HG02938 (cell line): ENCODE results near the gene TMED3.
"Not testable (repeated sequence)": the region's sequence is repeated elsewhere in the genome, so short reads cannot be mapped to it uniquely, and the experiment has no call there.

Experiments used
- ATAC-seq: cut with Tn5 transposase; IDR thresholded peaks from one replicate; pipeline ENCODE4 v1.9.1; 2021; ENCODE audit warnings: mild to moderate bottlenecking, moderate library complexity; ENCODE audit not compliant: unreplicated experiment

The TMED3 gene

DNA sequence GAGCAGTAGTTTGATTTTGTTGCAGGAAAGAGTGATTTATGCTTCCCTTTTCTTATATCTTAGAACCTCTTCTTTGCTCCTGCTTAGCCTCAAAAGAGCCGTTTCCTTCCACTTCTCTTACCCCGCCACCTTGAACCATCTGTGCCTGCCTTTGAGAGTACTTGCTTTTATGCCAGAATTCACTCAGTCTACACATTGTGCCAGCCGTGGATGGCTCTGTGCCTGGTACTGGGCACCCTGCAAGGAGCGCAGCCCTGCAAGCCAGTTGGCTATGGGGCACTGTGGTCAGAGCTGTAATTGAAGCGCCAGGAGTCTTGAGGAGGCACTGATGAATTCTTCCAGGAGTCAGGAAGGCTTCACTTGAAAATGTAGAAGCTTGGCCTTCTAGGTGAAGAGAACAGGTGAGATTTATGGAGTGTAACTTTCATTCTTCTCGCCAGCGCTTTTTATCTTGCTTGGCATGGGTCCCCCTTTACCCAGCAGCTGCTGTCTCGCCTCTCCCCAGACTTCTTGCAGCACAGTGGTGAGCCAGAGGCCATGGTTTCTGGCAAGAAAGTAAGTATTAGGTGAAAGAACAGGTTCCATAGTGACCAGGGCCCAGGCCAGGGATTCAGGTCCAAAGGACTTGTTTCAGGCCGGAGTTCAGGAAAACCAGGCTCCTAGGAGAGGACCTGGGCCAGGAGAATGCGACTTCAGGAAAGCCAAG, 4.9 kb downstream of the TMED3 start:
- ATAC-seq, result no peak

DNA sequence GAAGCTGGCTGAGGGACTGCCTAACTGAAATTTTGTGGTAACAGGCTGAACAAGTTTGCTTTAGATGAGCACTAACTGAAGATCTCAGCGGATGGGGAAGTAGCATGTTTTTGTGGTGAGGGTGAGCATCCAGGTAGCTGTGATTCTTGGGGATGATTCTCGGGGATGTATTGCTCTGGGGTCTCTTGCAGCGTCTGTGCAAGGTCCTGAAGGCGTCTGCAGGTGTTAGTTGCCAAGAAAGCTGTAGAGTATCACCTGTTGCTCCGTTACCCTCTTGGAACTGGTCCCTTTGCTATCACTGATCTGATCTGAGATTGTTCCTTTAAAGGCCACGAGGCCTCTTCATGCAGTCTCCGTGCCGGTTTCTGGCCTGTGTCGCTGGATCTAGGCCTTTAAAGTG, 6.0 kb downstream of the TMED3 start:
- no peak for ATAC-seq

GRCh38 chr15:79319973-79320372, 9.1 kb downstream of the TMED3 start:
- ATAC-seq, result not testable (repeated sequence)

DNA sequence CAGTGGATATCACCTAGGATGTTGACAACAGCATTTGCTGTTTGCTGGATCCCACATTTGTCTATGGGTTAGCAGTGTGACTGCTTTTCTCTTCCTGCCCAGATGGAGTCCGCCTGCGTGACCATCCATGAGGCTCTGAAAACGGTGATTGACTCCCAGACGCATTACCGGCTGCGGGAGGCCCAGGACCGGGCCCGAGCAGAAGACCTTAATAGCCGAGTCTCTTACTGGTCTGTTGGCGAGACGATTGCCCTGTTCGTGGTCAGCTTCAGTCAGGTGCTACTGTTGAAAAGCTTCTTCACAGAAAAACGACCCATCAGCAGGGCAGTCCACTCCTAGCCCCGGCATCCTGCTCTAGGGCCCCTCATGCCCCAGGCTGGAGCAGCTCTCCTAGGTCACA, 11.0 kb downstream of the TMED3 start:
- no peak for ATAC-seq

GRCh38 chr15:79322306-79322705, 11.4 kb downstream of the TMED3 start:
- ATAC-seq, result no peak

DNA sequence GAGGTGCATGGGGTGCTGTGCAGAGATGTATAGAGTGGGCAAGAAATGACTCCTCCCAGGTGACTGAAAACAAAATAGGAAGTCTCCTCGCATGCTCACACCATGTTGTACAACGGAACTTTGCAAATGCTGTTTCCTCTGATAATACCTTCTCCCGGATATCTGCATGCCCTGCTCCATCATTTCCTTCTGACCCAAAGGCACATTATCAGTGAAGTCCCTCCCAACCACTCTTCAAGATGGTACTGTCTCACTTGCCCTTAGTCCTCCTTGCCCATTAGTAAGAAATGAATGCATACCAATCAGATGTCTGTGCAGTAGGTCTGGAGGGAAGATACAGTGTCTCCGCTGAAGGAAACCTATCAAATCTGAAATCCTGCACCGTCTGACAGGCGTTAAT, 12.0 kb downstream of the TMED3 start:
- no peak for ATAC-seq

GRCh38 chr15:79329171-79329611, 18.3 kb downstream of the TMED3 start:
- ATAC-seq, result no peak

DNA sequence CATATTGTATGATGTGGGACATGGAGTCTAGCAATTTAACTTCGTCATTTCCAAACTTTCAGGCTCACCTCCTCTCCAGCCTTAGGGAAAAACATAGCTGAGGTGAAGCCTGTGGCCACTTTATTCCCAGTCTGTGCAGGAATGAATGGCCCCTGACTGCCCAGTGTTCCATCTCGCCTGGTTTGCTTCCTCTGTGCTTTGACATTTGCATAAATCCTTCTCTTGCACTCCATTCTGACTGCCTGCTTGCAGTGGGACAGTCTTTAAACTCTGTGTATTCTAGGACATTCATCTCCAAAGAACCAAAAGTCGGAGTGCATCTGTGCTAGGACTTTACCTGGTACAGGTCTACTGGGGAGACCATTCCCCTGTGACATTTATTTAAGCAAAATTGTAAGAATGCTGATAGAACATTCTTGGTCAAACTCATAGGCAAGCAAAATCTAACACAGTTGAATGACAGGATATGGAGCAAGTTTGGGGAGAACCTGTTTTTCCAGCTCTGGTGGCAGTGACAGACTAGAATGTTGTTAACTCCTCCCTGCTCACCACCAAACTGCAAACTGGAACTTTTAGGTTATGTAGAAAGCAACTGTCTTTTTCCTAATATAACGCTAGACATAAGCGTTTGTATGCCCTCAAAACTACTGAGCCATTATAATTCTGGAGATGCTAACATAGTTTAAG, 22.1 kb downstream of the TMED3 start:
- ATAC-seq, result no peak

DNA sequence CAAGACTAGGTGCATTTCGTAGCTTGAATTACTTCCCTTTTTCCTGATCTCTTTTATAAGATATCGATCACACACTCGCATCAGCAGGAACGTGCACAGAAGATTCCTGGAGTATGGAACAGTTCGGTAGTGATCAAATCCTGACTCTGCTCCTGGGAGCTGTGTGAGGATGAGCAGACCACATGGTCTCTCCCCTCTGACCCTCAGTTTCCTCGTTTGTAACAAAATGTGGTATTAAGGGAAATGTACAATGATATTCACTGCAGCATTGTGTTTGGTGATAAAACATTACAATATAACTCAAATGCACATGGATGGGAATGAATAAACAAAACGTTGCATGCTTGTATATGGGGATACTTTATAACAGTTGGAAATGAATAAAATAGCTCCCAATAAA, 26.7 kb downstream of the TMED3 start:
- ATAC-seq, result no peak

DNA sequence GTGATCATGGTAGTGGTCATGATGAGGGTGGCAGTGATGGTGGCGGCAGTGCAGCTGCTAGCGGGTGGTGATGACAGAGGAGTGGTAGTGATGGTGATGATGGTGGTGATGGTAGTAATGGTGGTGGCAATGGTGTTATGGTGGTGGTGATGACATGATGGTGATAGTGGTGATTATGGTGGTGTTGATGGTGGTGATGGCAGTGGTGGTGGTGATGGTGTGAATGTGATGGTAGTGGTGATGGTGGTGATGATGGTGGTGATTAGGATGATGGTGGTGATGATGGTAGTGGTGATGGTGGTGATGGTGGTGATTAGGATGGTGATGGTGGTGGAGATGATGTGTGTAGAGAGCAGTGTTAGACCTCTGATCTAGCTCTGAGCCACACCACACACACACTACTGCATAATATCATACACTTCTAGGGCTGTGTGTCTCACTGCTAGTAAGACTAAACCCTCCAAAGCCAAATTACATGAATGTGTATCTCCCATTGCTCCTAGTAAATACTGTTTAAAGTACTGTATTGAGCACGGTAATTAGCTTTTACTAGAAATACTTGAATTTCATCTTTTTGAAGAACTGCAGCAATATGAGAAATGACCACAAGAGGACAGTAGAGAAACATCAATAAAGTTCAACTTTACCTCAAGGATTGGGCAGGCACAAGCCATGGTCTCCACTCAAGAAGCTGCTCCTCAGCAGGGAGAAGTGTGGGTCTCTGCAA, 28.8 kb downstream of the TMED3 start:
- no peak for ATAC-seq

GRCh38 chr15:79340315-79340602, 29.3 kb downstream of the TMED3 start:
- ATAC-seq, result no peak

- ATAC-seq, result no peak
These were observed 30.5 kb downstream of the TMED3 start for GRCh38 chr15:79341396-79341795.

DNA sequence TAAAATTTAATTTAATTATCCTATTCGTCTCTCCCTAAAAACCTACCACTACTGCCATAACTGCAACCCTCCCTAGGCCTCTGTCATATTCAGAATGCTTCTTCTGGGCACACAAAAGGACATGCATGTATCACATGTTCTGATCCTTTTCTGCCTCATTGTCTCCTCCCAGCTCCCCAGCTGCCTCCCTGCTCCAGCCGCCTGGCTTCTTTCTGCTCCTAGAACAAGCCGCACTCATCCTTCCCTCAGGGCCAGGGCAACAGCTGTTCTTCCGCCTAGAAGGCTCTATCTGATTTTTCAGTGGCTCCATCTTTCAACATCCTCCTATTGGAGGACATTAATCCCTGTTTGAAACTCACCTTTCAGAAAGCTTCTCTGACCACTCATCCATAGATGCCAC, 38.6 kb downstream of the TMED3 start:
- ATAC-seq, result no peak

DNA sequence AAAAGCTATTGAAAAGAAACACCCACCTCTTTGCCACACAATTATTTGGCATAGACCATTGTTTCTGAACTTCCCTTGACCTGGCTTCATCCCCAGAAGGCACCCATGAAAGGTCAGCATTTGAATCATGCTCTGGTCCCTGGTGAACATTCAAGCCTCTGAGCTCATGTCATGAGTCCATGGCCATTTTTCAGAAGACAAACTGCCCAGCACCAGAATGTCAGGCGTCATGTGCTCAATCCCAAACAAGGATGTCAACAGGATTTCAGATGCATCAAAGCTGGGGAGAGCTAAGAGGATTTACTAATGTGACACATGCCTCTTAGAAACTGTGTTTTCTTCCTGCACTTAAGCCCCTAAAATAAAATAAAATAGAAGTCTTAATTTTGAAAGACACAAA, 41.3 kb downstream of the TMED3 start:
- no peak for ATAC-seq

- ATAC-seq, result no peak
These were observed 46.7 kb downstream of the TMED3 start for GRCh38 chr15:79357566-79357965.

DNA sequence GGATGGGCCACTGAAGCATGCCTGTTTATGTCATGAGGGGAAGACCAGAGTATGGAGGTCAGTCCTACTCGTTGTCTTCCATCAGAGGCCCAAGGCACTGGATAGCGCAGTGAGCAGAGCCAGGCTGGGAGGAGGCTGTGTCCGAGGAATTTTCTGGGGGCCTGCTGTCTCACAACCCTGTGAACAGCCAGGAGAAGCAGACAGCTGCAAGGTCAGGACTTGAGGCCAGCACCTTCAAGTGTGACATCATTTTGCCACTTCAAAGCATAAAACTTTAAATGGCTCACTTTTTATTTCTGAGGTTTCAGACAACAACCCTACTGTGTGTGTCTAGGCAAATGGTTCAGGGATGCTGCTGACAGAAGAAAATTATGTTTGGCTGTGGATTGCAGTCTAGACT, 47.2 kb downstream of the TMED3 start:
- ATAC-seq, result no peak

- ATAC-seq, result no peak
These were observed 53.8 kb downstream of the TMED3 start for GRCh38 chr15:79364571-79365240.

- no peak for ATAC-seq
These were observed 54.9 kb downstream of the TMED3 start for GRCh38 chr15:79365765-79366164.

- ATAC-seq, result no peak
These were observed 55.8 kb downstream of the TMED3 start for GRCh38 chr15:79366691-79367090.

DNA sequence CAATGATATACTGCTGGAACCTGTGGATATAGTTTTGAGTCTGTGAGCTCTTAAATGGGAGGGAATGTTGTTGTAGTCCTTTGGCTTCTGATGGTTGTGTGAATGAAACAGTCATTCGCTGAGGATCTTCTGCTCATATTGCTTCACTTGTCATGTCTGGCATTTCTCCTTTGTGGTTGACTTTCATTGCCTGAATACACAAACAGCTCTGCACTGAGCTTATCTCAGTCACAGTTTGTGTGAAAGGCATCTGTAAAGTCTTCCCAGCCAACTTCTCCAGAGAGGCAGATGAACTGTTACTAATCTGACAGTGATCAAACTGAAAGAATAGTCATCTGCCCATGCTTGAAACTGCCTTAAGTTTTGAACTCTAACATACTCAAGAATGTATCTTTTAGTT, 59.8 kb downstream of the TMED3 start:
- ATAC-seq, result no peak

DNA sequence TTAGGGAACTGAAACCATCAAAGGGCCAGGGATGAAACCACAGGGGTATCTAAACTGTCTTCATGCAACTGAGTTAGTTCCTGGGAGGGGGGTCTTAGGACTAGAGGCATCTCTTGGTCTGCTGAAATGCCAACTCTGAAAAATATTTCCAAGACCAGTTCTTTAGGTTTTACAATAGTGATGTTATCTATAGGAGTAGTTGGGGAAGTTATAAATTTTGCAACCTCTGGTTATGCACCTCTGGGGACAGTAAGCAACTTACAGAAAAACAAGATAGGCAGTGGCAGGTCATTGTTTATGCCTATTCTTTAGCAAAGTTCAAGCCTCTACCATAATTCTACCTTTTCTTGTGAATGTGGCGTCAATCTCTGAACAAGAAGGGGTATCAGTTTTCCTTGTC, 60.7 kb downstream of the TMED3 start:
- ATAC-seq, result no peak

- no peak for ATAC-seq
These were observed 61.5 kb downstream of the TMED3 start for GRCh38 chr15:79372428-79372827.
